HepG2 (cell line): Measurements from ENCODE around the gene GRAMD1A. TPM values are rescaled to one million over a fixed set of nuclear protein-coding genes. Genes with fewer than 3 reads are reported as not detected.

ENCODE experiments used
- FOXA1 ChIP-seq, 2 experiments: fragments of 450-650 bp in 1 of 2; sonication (generic) in 1 of 2; formaldehyde crosslinking in 1 of 2; IDR thresholded peaks; 2 replicates each; pipeline versions ENCODE4 v1.4.0 to v1.6.1; 2016 to 2020; ENCODE audit warnings: missing genetic modification reagents in 1 of 2
- HBP1 ChIP-seq: IDR thresholded peaks from 2 replicates; pipeline ENCODE4 v1.6.1; 2016; ENCODE audit warnings: low read depth, control low read depth
- HCFC1 ChIP-seq: fragments of 150-350 bp; IDR thresholded peaks from 2 replicates; pipeline ENCODE4 v1.6.1; 2014; ENCODE audit warnings: low read depth, low read length
- HES4 ChIP-seq: sonication (generic); formaldehyde crosslinking; IDR thresholded peaks from 2 replicates; pipeline ENCODE4 v1.9.0; 2021; ENCODE audit warnings: mild to moderate bottlenecking, missing genetic modification reagents, borderline replicate concordance
- HNRNPL ChIP-seq: fragments of 200-400 bp; formaldehyde crosslinking; IDR thresholded peaks from 2 replicates; pipeline ENCODE4 v1.6.1; 2017; ENCODE audit warnings: mild to moderate bottlenecking, low read depth, low read length
- KDM5B ChIP-seq: sonication (generic); formaldehyde crosslinking; IDR thresholded peaks from 2 replicates; pipeline ENCODE4 v1.4.0; 2020; ENCODE audit warnings: missing genetic modification reagents, mild to moderate bottlenecking, borderline replicate concordance
- KLF9 ChIP-seq: IDR thresholded peaks from 2 replicates; pipeline ENCODE4 v1.6.1; 2016; ENCODE audit warnings: low read depth
- KMT2A ChIP-seq: sonication (generic); formaldehyde crosslinking; IDR thresholded peaks from 2 replicates; pipeline ENCODE4 v1.4.0; 2020; ENCODE audit warnings: missing genetic modification reagents
- MEF2D ChIP-seq: sonication (generic); formaldehyde crosslinking; IDR thresholded peaks from 2 replicates; pipeline ENCODE4 v1.5.1; 2020; ENCODE audit warnings: mild to moderate bottlenecking, missing genetic modification reagents
- NFIB ChIP-seq: sonication (generic); formaldehyde crosslinking; IDR thresholded peaks from 2 replicates; pipeline ENCODE4 v1.9.0; 2021; ENCODE audit warnings: missing genetic modification reagents, mild to moderate bottlenecking, borderline replicate concordance
- PAWR ChIP-seq: sonication (generic); formaldehyde crosslinking; IDR thresholded peaks from 2 replicates; pipeline ENCODE4 v1.4.0; 2020; ENCODE audit warnings: missing genetic modification reagents, mild to moderate bottlenecking, borderline replicate concordance
- PCBP1 ChIP-seq: fragments of 200-400 bp; formaldehyde crosslinking; IDR thresholded peaks from 2 replicates; pipeline ENCODE4 v1.6.1; 2017; ENCODE audit warnings: mild to moderate bottlenecking, low read depth, low read length, borderline replicate concordance
- RAD51 ChIP-seq: fragments of 450-650 bp; IDR thresholded peaks from 2 replicates; pipeline ENCODE4 v1.6.1; 2016; ENCODE audit warnings: borderline replicate concordance
- RBM22 ChIP-seq: fragments of 200-400 bp; formaldehyde crosslinking; optimal IDR thresholded peaks from 2 replicates; pipeline ENCODE3; 2017; ENCODE audit warnings: mild to moderate bottlenecking, low read length, moderate library complexity
- SRSF1 ChIP-seq: fragments of 200-400 bp; formaldehyde crosslinking; optimal IDR thresholded peaks from 2 replicates; pipeline ENCODE3; 2017; ENCODE audit warnings: mild to moderate bottlenecking, low read depth, low read length, moderate library complexity
- TBL1XR1 ChIP-seq: fragments of 150-350 bp; IDR thresholded peaks from 2 replicates; pipeline ENCODE4 v1.6.1; 2014; ENCODE audit warnings: borderline replicate concordance, low read length; ENCODE audit not compliant: partially characterized antibody
- TCF7 ChIP-seq: sonication (generic); IDR thresholded peaks from 2 replicates; pipeline ENCODE4 v1.6.1; 2016; ENCODE audit warnings: antibody characterized with exemption, low read depth
- TEF ChIP-seq: sonication (generic); formaldehyde crosslinking; IDR thresholded peaks from 2 replicates; pipeline ENCODE4 v1.5.0; 2020; ENCODE audit warnings: missing genetic modification reagents
- ZBTB21 ChIP-seq: sonication (generic); formaldehyde crosslinking; IDR thresholded peaks from 2 replicates; pipeline ENCODE4 v1.4.0; 2020; ENCODE audit warnings: missing genetic modification reagents
- ZNF124 ChIP-seq: sonication (generic); formaldehyde crosslinking; IDR thresholded peaks from 2 replicates; pipeline ENCODE4 v1.4.0; 2020; ENCODE audit warnings: missing genetic modification reagents
- ZNF3 ChIP-seq: IDR thresholded peaks from 2 replicates; pipeline ENCODE4 v1.7.0; 2017; ENCODE audit warnings: inconsistent platforms
- ZNF552 ChIP-seq: sonication (generic); formaldehyde crosslinking; IDR thresholded peaks from 2 replicates; pipeline ENCODE4 v1.9.0; 2022; ENCODE audit warnings: missing genetic modification reagents, mild to moderate bottlenecking, borderline replicate concordance
- ZNF816 ChIP-seq: sonication (generic); formaldehyde crosslinking; IDR thresholded peaks from 2 replicates; pipeline ENCODE4 v1.8.0; 2022; ENCODE audit warnings: missing genetic modification reagents, mild to moderate bottlenecking, borderline replicate concordance
- ZNF891 ChIP-seq: sonication (generic); formaldehyde crosslinking; IDR thresholded peaks from 2 replicates; pipeline ENCODE4 v1.5.0; 2020; ENCODE audit warnings: mild to moderate bottlenecking, missing genetic modification reagents
- polyA plus RNA-seq, 8 experiments: library from polyadenylated mRNA; depleted of rRNA in 3 of 8; stranded (reverse) in 7 of 8; unstranded in 1 of 8; fragments of >200 nt; fragmentation: Illumina TruSeq in 4 of 8; extraction: Trizol in 4 of 8; gene quantifications; 2 replicates each; pipeline versions ENCODE4 v1.2.1 to v1.2.3, GENCODE V29; 2011 to 2016; ENCODE audit warnings: low read depth in 4 of 8, missing spikeins in 1 of 8, mixed read lengths in 1 of 8; ENCODE audit not compliant: insufficient read depth in 1 of 8
- total RNA-seq, 5 experiments: library from RNA; depleted of rRNA; stranded (reverse); fragments of >200 nt; fragmentation: Illumina TruSeq; extraction: Trizol; gene quantifications; 2 replicates each; pipeline ENCODE4 v1.2.3, GENCODE V29; 2016; ENCODE audit warnings: low read depth in 1 of 5
- TF ChIP-seq, protein P1 (sequence below): sonication (generic); formaldehyde crosslinking; conservative IDR thresholded peaks from 2 replicates; pipeline ENCODE4 v1.5.0; 2020; ENCODE audit warnings: missing genetic modification reagents
- TF ChIP-seq, protein P2 (sequence below): sonication (generic); formaldehyde crosslinking; conservative IDR thresholded peaks from 2 replicates; pipeline ENCODE4 v1.8.0; 2022; ENCODE audit warnings: low read depth, missing genetic modification reagents

GRAMD1A gene
- total and polyA plus RNA-seq, 2 of the 13 experiments (the other 11 are each of a cell fraction or from before 2014, with no cell fraction given), result 14.7 to 181 TPM

- no peak for TF ChIP-seq HNRNPL
- no peak for TF ChIP-seq KLF9 (CRISPR knock-in tag)
- TF ChIP-seq ZBTB21 (CRISPR knock-in tag), result no peak
- TF ChIP-seq FOXA1 (IDR thresholded peaks at IDR 0.05), result no peak
- no peak for TF ChIP-seq FOXA1 (CRISPR knock-in tag; IDR thresholded peaks at IDR 0.05)
- no peak for TF ChIP-seq ZNF891 (CRISPR knock-in tag)
- TF ChIP-seq TEF (CRISPR knock-in tag), result no peak
- no peak for TF ChIP-seq KMT2A (CRISPR knock-in tag)
- TF ChIP-seq TCF7, result no peak
- TF ChIP-seq, protein P1, sequence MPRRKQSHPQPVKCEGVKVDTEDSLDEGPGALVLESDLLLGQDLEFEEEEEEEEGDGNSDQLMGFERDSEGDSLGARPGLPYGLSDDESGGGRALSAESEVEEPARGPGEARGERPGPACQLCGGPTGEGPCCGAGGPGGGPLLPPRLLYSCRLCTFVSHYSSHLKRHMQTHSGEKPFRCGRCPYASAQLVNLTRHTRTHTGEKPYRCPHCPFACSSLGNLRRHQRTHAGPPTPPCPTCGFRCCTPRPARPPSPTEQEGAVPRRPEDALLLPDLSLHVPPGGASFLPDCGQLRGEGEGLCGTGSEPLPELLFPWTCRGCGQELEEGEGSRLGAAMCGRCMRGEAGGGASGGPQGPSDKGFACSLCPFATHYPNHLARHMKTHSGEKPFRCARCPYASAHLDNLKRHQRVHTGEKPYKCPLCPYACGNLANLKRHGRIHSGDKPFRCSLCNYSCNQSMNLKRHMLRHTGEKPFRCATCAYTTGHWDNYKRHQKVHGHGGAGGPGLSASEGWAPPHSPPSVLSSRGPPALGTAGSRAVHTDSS (CRISPR knock-in tag), result no peak
- TF ChIP-seq ZNF816 (CRISPR knock-in tag), result no peak
- no peak for TF ChIP-seq TBL1XR1
- no peak for TF ChIP-seq RBM22
- no peak for TF ChIP-seq MEF2D (CRISPR knock-in tag)
- no peak for TF ChIP-seq RAD51
- no peak for TF ChIP-seq ZNF124 (CRISPR knock-in tag)
- TF ChIP-seq ZNF3, result no peak
- TF ChIP-seq PCBP1, result no peak
- no peak for TF ChIP-seq HBP1 (CRISPR knock-in tag)
- peak; percentile 13; the same call in 1 of the 2 replicates for TF ChIP-seq KDM5B (CRISPR knock-in tag)
- no peak for TF ChIP-seq HCFC1
- peak; percentile 67 for TF ChIP-seq HES4 (CRISPR knock-in tag)
- no peak for TF ChIP-seq NFIB (CRISPR knock-in tag)
- no peak for TF ChIP-seq SRSF1
- no peak for TF ChIP-seq ZNF552 (CRISPR knock-in tag)
- TF ChIP-seq, protein P2, sequence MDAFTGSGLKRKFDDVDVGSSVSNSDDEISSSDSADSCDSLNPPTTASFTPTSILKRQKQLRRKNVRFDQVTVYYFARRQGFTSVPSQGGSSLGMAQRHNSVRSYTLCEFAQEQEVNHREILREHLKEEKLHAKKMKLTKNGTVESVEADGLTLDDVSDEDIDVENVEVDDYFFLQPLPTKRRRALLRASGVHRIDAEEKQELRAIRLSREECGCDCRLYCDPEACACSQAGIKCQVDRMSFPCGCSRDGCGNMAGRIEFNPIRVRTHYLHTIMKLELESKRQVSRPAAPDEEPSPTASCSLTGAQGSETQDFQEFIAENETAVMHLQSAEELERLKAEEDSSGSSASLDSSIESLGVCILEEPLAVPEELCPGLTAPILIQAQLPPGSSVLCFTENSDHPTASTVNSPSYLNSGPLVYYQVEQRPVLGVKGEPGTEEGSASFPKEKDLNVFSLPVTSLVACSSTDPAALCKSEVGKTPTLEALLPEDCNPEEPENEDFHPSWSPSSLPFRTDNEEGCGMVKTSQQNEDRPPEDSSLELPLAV (CRISPR knock-in tag), result no peak
- no peak for TF ChIP-seq PAWR (CRISPR knock-in tag)
These were observed 751 bp downstream of the GRAMD1A start (continued) for GRCh38 chr19:35000647-35001501.
